Neuron (in vitro differentiated cells): ENCODE measurements around the gene CCDC127.
"Not testable (repeated sequence)": the region's sequence is repeated elsewhere in the genome, so short reads cannot be mapped to it uniquely, and the experiment has no call there.

Experiments used
- H2AFZ ChIP-seq: one replicate; pipeline ENCODE4 v1.6.1; 2013; ENCODE audit warnings: low read depth, mild to moderate bottlenecking, inconsistent platforms, low read length, moderate library complexity
- H3K27me3 ChIP-seq: one replicate; pipeline ENCODE4 v1.6.1; 2013; ENCODE audit warnings: low read length; ENCODE audit not compliant: insufficient read depth
- H3K36me3 ChIP-seq: one replicate; pipeline ENCODE4 v1.6.1; 2013; ENCODE audit warnings: low read length; ENCODE audit not compliant: insufficient read depth
- H3K4me1 ChIP-seq: one replicate; pipeline ENCODE4 v1.6.1; 2013; ENCODE audit warnings: low read length; ENCODE audit not compliant: insufficient read depth
- H3K4me3 ChIP-seq: 2 replicates; pipeline ENCODE4 v1.5.1; 2013; ENCODE audit warnings: mild to moderate bottlenecking, low read length, moderate library complexity
- H3K9me3 ChIP-seq: one replicate; pipeline ENCODE4 v1.6.1; 2013; ENCODE audit warnings: low read length

CCDC127 gene

GRCh38 chr5:217494-218456, at the start of gene CCDC127, which contains the start of gene SDHA:
Gene CCDC127 (minus strand): TSS chr5:218153. CDS start chr5:216849, 1,304 bp downstream.
Gene SDHA (plus strand): TSS chr5:218320. CDS start chr5:218356, 36 bp downstream.
- Histone ChIP-seq H3K4me3 (peak within 1 kb of the TSS; percentile 83), H3K4me1 (peaks cover 19% of the 10 kb centered on the region), H2AFZ (peak within 1 kb of the TSS; percentile 72), H3K36me3 (peaks cover 12% of the 10 kb centered on the region)
- H3K27me3 ChIP-seq, H3K9me3 ChIP-seq: not testable (repeated sequence)

GRCh38 chr5:267716-268115, 49.8 kb upstream of the CCDC127 start:
- Histone ChIP-seq H3K36me3 (peaks cover 20% of the 10 kb centered on the region), H3K9me3 (no peaks in the 10 kb centered on the region), H3K27me3 (no peaks in the 10 kb centered on the region), H3K4me1 (peaks cover 9% of the 10 kb centered on the region), H2AFZ (no peak overlapping the region), H3K4me3 (no peak overlapping the region)

- not testable (repeated sequence) for H2AFZ ChIP-seq, H3K4me3 ChIP-seq, H3K9me3 ChIP-seq, H3K27me3 ChIP-seq, H3K4me1 ChIP-seq
- peaks cover 22% of the 10 kb centered on the region for H3K36me3 ChIP-seq
Measured at GRCh38 chr5:266311-267026, 48.5 kb upstream of the CCDC127 start.

GRCh38 chr5:264338-264737, 46.4 kb upstream of the CCDC127 start:
- no peak overlapping the region for H3K4me3 ChIP-seq
- peaks cover 22% of the 10 kb centered on the region for H3K36me3 ChIP-seq
- peaks cover 2% of the 10 kb centered on the region for H3K9me3 ChIP-seq
- H3K27me3 ChIP-seq = no peaks in the 10 kb centered on the region
- peaks cover 5% of the 10 kb centered on the region for H3K4me1 ChIP-seq
- no peak overlapping the region for H2AFZ ChIP-seq

- H3K27me3 ChIP-seq, H3K4me3 ChIP-seq, H2AFZ ChIP-seq, H3K4me1 ChIP-seq, H3K9me3 ChIP-seq: not testable (repeated sequence)
- H3K36me3 ChIP-seq = peaks cover 22% of the 10 kb centered on the region
Measured at GRCh38 chr5:263275-263974, 45.5 kb upstream of the CCDC127 start.

GRCh38 chr5:257148-257547, 39.2 kb upstream of the CCDC127 start:
- H3K9me3 ChIP-seq = peaks cover 9% of the 10 kb centered on the region
- peaks cover 38% of the 10 kb centered on the region for H3K36me3 ChIP-seq
- H3K4me1 ChIP-seq = no peaks in the 10 kb centered on the region
- H3K4me3 ChIP-seq = no peak overlapping the region
- H3K27me3 ChIP-seq = no peaks in the 10 kb centered on the region
- H2AFZ ChIP-seq = no peak overlapping the region

- H3K4me1 ChIP-seq, H3K9me3 ChIP-seq, H3K4me3 ChIP-seq, H2AFZ ChIP-seq, H3K27me3 ChIP-seq: not testable (repeated sequence)
- peaks cover 43% of the 10 kb centered on the region for H3K36me3 ChIP-seq
Measured at GRCh38 chr5:256347-256746, 38.4 kb upstream of the CCDC127 start.

- not testable (repeated sequence) for H3K4me1 ChIP-seq, H3K27me3 ChIP-seq, H3K9me3 ChIP-seq, H3K4me3 ChIP-seq, H2AFZ ChIP-seq
- peaks cover 51% of the 10 kb centered on the region for H3K36me3 ChIP-seq
Measured at GRCh38 chr5:255116-255515, 37.2 kb upstream of the CCDC127 start.

GRCh38 chr5:254322-254721, 36.4 kb upstream of the CCDC127 start:
- H3K9me3 ChIP-seq, H2AFZ ChIP-seq, H3K27me3 ChIP-seq, H3K4me1 ChIP-seq, H3K4me3 ChIP-seq: not testable (repeated sequence)
- H3K36me3 ChIP-seq = peaks cover 54% of the 10 kb centered on the region

GRCh38 chr5:252546-252945, 34.6 kb upstream of the CCDC127 start:
- Histone ChIP-seq H3K27me3 (no peaks in the 10 kb centered on the region), H3K4me3 (no peak overlapping the region), H3K4me1 (no peaks in the 10 kb centered on the region), H3K9me3 (peaks cover 5% of the 10 kb centered on the region), H2AFZ (no peak overlapping the region), H3K36me3 (peaks cover 65% of the 10 kb centered on the region)

GRCh38 chr5:251975-252374, 34.0 kb upstream of the CCDC127 start:
- H3K4me1 ChIP-seq, H3K4me3 ChIP-seq, H2AFZ ChIP-seq, H3K27me3 ChIP-seq, H3K9me3 ChIP-seq: not testable (repeated sequence)
- peaks cover 65% of the 10 kb centered on the region for H3K36me3 ChIP-seq

- H2AFZ ChIP-seq = not testable (repeated sequence)
- peaks cover 62% of the 10 kb centered on the region for H3K36me3 ChIP-seq
Measured at GRCh38 chr5:251538-251937, 33.6 kb upstream of the CCDC127 start.

GRCh38 chr5:251016-251415, 33.1 kb upstream of the CCDC127 start:
- H3K4me3 ChIP-seq, H2AFZ ChIP-seq, H3K27me3 ChIP-seq, H3K9me3 ChIP-seq, H3K4me1 ChIP-seq: not testable (repeated sequence)
- H3K36me3 ChIP-seq = peaks cover 61% of the 10 kb centered on the region

More at GRCh38 chr5:251538-251937, 33.6 kb upstream of the CCDC127 start:
- H3K27me3 ChIP-seq, H3K9me3 ChIP-seq, H3K4me1 ChIP-seq, H3K4me3 ChIP-seq: not testable (repeated sequence)
